Choroid plexus epithelial cell (primary cell): ENCODE measurements around the gene KISS1R.

Source experiments
- DNase-seq: peaks from one replicate; pipeline ENCODE4 v3.0.0-alpha.2; 2010; ENCODE audit warnings: low read depth
- H3K4me3 ChIP-seq: 2 replicates; pipeline ENCODE4 v1.5.1; 2011; ENCODE audit warnings: low read depth, mild to moderate bottlenecking, control low read depth, low read length, moderate library complexity
- CTCF ChIP-seq: conservative IDR thresholded peaks from 2 replicates; pipeline ENCODE4 v1.5.1; 2011; ENCODE audit warnings: low read depth, mild to moderate bottlenecking, control low read depth, inconsistent platforms, low read length, moderate library complexity

KISS1R gene

GRCh38 chr19:947707-948539 lies 30.8 kb downstream of the KISS1R start:
- DNase-seq, result no peak
- H3K4me3 ChIP-seq, result no peak overlapping the region
- TF ChIP-seq CTCF, result no peak

GRCh38 chr19:948842-949496 lies 31.8 kb downstream of the KISS1R start:
- no peak overlapping the region for H3K4me3 ChIP-seq
- no peak for TF ChIP-seq CTCF
- peak; percentile 28 for DNase-seq

- no peak overlapping the region for H3K4me3 ChIP-seq
- TF ChIP-seq CTCF, result no peak
- DNase-seq, result no peak
Observed at GRCh38 chr19:950352-951066, 33.4 kb downstream of the KISS1R start.

GRCh38 chr19:952049-952679 lies 35.0 kb downstream of the KISS1R start:
- H3K4me3 ChIP-seq, result no peak overlapping the region
- no peak for TF ChIP-seq CTCF
- no peak for DNase-seq

- H3K4me3 ChIP-seq, result no peak overlapping the region
- peak; percentile 43 for DNase-seq
Observed at GRCh38 chr19:952680-953444, 35.7 kb downstream of the KISS1R start.

More at GRCh38 chr19:952680-953444, 35.7 kb downstream of the KISS1R start:
- TF ChIP-seq CTCF, result no peak
